ENCODE data around the gene TBC1D5.

Gene TBC1D5

GRCh38 chr3:17456650-17457049 is 285.8 kb downstream of the TBC1D5 start:
- no peak for DNase-seq

- no peak for DNase-seq
Measured at GRCh38 chr3:17456046-17456445, 286.4 kb downstream of the TBC1D5 start.

GRCh38 chr3:17444865-17445264 is 297.6 kb downstream of the TBC1D5 start:
- DNase-seq = no peak

GRCh38 chr3:17443142-17443541 is 299.3 kb downstream of the TBC1D5 start:
- DNase-seq = no peak

- DNase-seq = no peak
Measured at GRCh38 chr3:17442332-17443049, 299.9 kb downstream of the TBC1D5 start.

- DNase-seq = no peak
Measured at GRCh38 chr3:17433876-17434275, 308.6 kb downstream of the TBC1D5 start.

- no peak for DNase-seq
Measured at GRCh38 chr3:17432236-17432635, 310.2 kb downstream of the TBC1D5 start.

- no peak for DNase-seq
Measured at GRCh38 chr3:17431484-17432045, 310.9 kb downstream of the TBC1D5 start.

GRCh38 chr3:17431004-17431403 is 311.4 kb downstream of the TBC1D5 start:
- DNase-seq = no peak

- DNase-seq = no peak
Measured at GRCh38 chr3:17430582-17430981, 311.8 kb downstream of the TBC1D5 start.

- no peak for DNase-seq
Measured at GRCh38 chr3:17423786-17424536, 318.5 kb downstream of the TBC1D5 start.

- no peak for DNase-seq
Measured at GRCh38 chr3:17422636-17423035, 319.8 kb downstream of the TBC1D5 start.

- DNase-seq = no peak
Measured at GRCh38 chr3:17420668-17421067, 321.8 kb downstream of the TBC1D5 start.

- DNase-seq = peak; percentile 13
Measured at GRCh38 chr3:17412950-17413530, 329.4 kb downstream of the TBC1D5 start.

- peak; percentile 45 for DNase-seq
Measured at GRCh38 chr3:17411157-17411877, 331.1 kb downstream of the TBC1D5 start.

GRCh38 chr3:17407576-17407975 is 334.9 kb downstream of the TBC1D5 start:
- DNase-seq = no peak

- no peak for DNase-seq
Measured at GRCh38 chr3:17404548-17404947, 337.9 kb downstream of the TBC1D5 start.

GRCh38 chr3:17402442-17402841 is 340.0 kb downstream of the TBC1D5 start:
- no peak for DNase-seq

- no peak for DNase-seq
Measured at GRCh38 chr3:17401912-17402311, 340.5 kb downstream of the TBC1D5 start.

- no peak for DNase-seq
Measured at GRCh38 chr3:17399586-17399985, 342.8 kb downstream of the TBC1D5 start.

GRCh38 chr3:17398959-17399551 is 343.4 kb downstream of the TBC1D5 start:
- DNase-seq = no peak

GRCh38 chr3:17396036-17396435 is 346.4 kb downstream of the TBC1D5 start:
- no peak for DNase-seq

All from NCI-H1436 (cell line).